Vagina (tissue), 2 donors: ENCODE results near the gene FGF18.

Experiments
- POLR2A ChIP-seq, 2 donors: fragments of 450-650 bp; IDR thresholded peaks; one replicate each; pipeline ENCODE4 v1.6.1; 2017; ENCODE audit warnings: antibody characterized with exemption in 2 of 2, mild to moderate bottlenecking in 2 of 2, moderate library complexity in 2 of 2
- TF ChIP-seq, protein P1 (sequence below), 3 experiments: fragments of 450-650 bp in 2 of 3; fragments of 200-600 bp in 1 of 3; sonication (generic) in 1 of 3; IDR thresholded peaks; one replicate each; pipeline ENCODE4 v1.5.1; 2017 to 2019; ENCODE audit warnings: antibody characterized with exemption in 3 of 3, mild to moderate bottlenecking in 2 of 3, moderate library complexity in 2 of 3

DNA sequence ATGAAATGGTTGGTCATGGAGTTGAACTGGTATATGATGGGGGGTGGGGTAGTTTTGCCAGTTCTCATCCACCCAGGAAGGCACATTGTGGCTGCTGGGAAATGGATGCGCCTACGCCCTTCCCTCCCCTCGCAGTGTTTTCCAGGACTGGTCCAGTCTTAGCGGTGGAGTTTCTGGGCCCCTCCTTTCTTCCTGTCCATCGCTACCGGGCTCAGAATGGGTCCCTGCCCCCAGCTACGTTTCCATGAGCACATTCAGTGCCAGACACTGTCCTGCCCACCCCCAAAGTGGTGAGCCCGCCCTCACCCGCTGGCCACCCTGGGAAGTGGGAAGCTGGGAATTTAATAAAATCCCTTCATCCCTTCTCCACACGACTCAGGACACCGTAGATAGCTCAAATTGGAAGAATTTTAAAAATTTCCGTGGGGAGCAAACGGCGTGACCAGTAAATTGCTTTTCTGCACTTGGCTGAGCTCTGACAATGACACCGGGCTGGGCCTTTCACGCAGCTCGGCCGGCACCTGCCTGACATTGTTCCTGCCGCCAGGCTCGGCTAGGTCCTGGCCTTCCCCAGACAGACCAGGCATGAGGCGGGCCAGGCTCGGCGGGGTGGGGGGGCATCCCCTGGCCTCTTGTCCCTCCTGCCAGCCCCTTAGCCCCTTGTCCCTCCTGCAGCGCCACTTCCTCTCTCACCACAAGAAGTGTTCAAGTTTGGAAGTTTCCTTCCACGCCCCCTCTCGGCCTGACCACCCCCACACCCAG lies 3.6 kb downstream of the FGF18 start:
- TF ChIP-seq, protein P1, sequence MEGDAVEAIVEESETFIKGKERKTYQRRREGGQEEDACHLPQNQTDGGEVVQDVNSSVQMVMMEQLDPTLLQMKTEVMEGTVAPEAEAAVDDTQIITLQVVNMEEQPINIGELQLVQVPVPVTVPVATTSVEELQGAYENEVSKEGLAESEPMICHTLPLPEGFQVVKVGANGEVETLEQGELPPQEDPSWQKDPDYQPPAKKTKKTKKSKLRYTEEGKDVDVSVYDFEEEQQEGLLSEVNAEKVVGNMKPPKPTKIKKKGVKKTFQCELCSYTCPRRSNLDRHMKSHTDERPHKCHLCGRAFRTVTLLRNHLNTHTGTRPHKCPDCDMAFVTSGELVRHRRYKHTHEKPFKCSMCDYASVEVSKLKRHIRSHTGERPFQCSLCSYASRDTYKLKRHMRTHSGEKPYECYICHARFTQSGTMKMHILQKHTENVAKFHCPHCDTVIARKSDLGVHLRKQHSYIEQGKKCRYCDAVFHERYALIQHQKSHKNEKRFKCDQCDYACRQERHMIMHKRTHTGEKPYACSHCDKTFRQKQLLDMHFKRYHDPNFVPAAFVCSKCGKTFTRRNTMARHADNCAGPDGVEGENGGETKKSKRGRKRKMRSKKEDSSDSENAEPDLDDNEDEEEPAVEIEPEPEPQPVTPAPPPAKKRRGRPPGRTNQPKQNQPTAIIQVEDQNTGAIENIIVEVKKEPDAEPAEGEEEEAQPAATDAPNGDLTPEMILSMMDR (IDR thresholded peaks at IDR 0.05), result no peak
- TF ChIP-seq POLR2A (IDR thresholded peaks at IDR 0.05), result no peak
